ENCODE results near the gene MLLT10.

MLLT10 gene

GRCh38 chr10:21681156-21681555 lies 147.1 kb downstream of the MLLT10 start:
- no peak overlapping the region for H3K4me3 ChIP-seq (replicated peaks in 1 of 2; ENCODE audit: low read depth in 2 of 2, low read length in 2 of 2)
- DNase-seq (ENCODE audit: low read depth in 2 of 2), result no peak
- TF ChIP-seq CTCF (IDR thresholded peaks at IDR 0.05; ENCODE audit: low read depth, low read length), result no peak

GRCh38 chr10:21687266-21688008 lies 153.4 kb downstream of the MLLT10 start:
- peak in 1 of 2 donors; percentile 28 for DNase-seq (ENCODE audit: low read depth in 2 of 2)
- no peak overlapping the region for H3K4me3 ChIP-seq (replicated peaks in 1 of 2; ENCODE audit: low read depth in 2 of 2, low read length in 2 of 2)
- no peak for TF ChIP-seq CTCF (IDR thresholded peaks at IDR 0.05; ENCODE audit: low read depth, low read length)

GRCh38 chr10:21688009-21688332 lies 153.9 kb downstream of the MLLT10 start:
- H3K4me3 ChIP-seq (replicated peaks in 1 of 2; ENCODE audit: low read depth in 2 of 2, low read length in 2 of 2), result no peak overlapping the region
- no peak for DNase-seq (ENCODE audit: low read depth in 2 of 2)
- TF ChIP-seq CTCF (IDR thresholded peaks at IDR 0.05; ENCODE audit: low read depth, low read length), result no peak

GRCh38 chr10:21688870-21689269 lies 154.8 kb downstream of the MLLT10 start:
- no peak for DNase-seq (ENCODE audit: low read depth in 2 of 2)
- TF ChIP-seq CTCF (IDR thresholded peaks at IDR 0.05; ENCODE audit: low read depth, low read length), result no peak
- H3K4me3 ChIP-seq (replicated peaks in 1 of 2; ENCODE audit: low read depth in 2 of 2, low read length in 2 of 2), result no peak overlapping the region

GRCh38 chr10:21689881-21690280 lies 155.8 kb downstream of the MLLT10 start:
- no peak for TF ChIP-seq CTCF (IDR thresholded peaks at IDR 0.05; ENCODE audit: low read depth, low read length)
- DNase-seq (ENCODE audit: low read depth in 2 of 2), result no peak
- no peak overlapping the region for H3K4me3 ChIP-seq (replicated peaks in 1 of 2; ENCODE audit: low read depth in 2 of 2, low read length in 2 of 2)

- H3K4me3 ChIP-seq (replicated peaks in 1 of 2; ENCODE audit: low read depth in 2 of 2, low read length in 2 of 2), result no peak overlapping the region
- no peak for DNase-seq (ENCODE audit: low read depth in 2 of 2)
- TF ChIP-seq CTCF (IDR thresholded peaks at IDR 0.05; ENCODE audit: low read depth, low read length), result no peak
Observed at GRCh38 chr10:21692916-21693315, 158.9 kb downstream of the MLLT10 start.

- no peak for TF ChIP-seq CTCF (IDR thresholded peaks at IDR 0.05; ENCODE audit: low read depth, low read length)
- no peak for DNase-seq (ENCODE audit: low read depth in 2 of 2)
- no peak overlapping the region for H3K4me3 ChIP-seq (replicated peaks in 1 of 2; ENCODE audit: low read depth in 2 of 2, low read length in 2 of 2)
Observed at GRCh38 chr10:21693418-21693817, 159.4 kb downstream of the MLLT10 start.

Data from cardiac fibroblast (primary cell).